Endodermal cell (in vitro differentiated cells): ENCODE measurements around the gene OCA2. TPM values are rescaled to one million over a fixed set of nuclear protein-coding genes. Genes with fewer than 3 reads are reported as not detected.

Experiments
- DNase-seq: peaks from one replicate; pipeline ENCODE4 v3.0.0-alpha.2; 2017
- H3K27ac ChIP-seq: 2 replicates; pipeline ENCODE4 v1.5.1; 2013; ENCODE audit warnings: mild to moderate bottlenecking, low read depth, low read length, moderate library complexity
- H3K27me3 ChIP-seq: 2 replicates; pipeline ENCODE4 v1.6.1; 2013; ENCODE audit warnings: mild to moderate bottlenecking, low read length, moderate library complexity; ENCODE audit not compliant: insufficient read depth, control insufficient read depth, poor library complexity, severe bottlenecking
- H3K36me3 ChIP-seq: 2 replicates; pipeline ENCODE4 v1.7.0; 2013; ENCODE audit warnings: mild to moderate bottlenecking, low read length, moderate library complexity; ENCODE audit not compliant: control insufficient read depth, insufficient read depth
- H3K4me1 ChIP-seq: one replicate; pipeline ENCODE4 v1.7.0; 2013; ENCODE audit warnings: low read length; ENCODE audit not compliant: control insufficient read depth, insufficient read depth
- H3K4me3 ChIP-seq: 2 replicates; pipeline ENCODE4 v1.5.1; 2013; ENCODE audit warnings: mild to moderate bottlenecking, low read length, moderate library complexity
- H3K9ac ChIP-seq: 2 replicates; pipeline ENCODE4 v1.6.1; 2013; ENCODE audit warnings: mild to moderate bottlenecking, low read length, moderate library complexity; ENCODE audit not compliant: poor library complexity, severe bottlenecking; ENCODE audit errors: extremely low read depth
- H3K9me3 ChIP-seq: 2 replicates; pipeline ENCODE4 v1.6.1; 2013; ENCODE audit warnings: mild to moderate bottlenecking, low read length, moderate library complexity; ENCODE audit not compliant: control insufficient read depth
- H3K27ac Mint-ChIP-seq: 2 replicates; pipeline ENCODE4 v1.8.0; 2020; ENCODE audit warnings: mixed read lengths
- H3K27me3 Mint-ChIP-seq: 2 replicates; pipeline ENCODE4 v1.8.0; 2021; ENCODE audit warnings: mild to moderate bottlenecking, mixed read lengths; ENCODE audit not compliant: insufficient read depth
- H3K36me3 Mint-ChIP-seq: 2 replicates; pipeline ENCODE4 v1.8.0; 2020; ENCODE audit warnings: low read depth, mixed read lengths
- H3K4me1 Mint-ChIP-seq: 2 replicates; pipeline ENCODE4 v1.8.0; 2020; ENCODE audit warnings: mixed read lengths
- H3K4me3 Mint-ChIP-seq: 2 replicates; pipeline ENCODE4 v1.8.0; 2020; ENCODE audit warnings: mild to moderate bottlenecking, moderate library complexity, mixed read lengths
- H3K9me3 Mint-ChIP-seq: 2 replicates; pipeline ENCODE4 v1.8.0; 2020; ENCODE audit warnings: mild to moderate bottlenecking, mixed read lengths
- whole genome bisulfite sequencing, 2 experiments: methylation state at CpG; one replicate each; pipeline versions ENCODE4 v1.1.5 to v1.1.7; 2013; ENCODE audit warnings: missing lambda C conversion rate in 2 of 2, mixed read lengths in 1 of 2; ENCODE audit not compliant: insufficient coverage in 1 of 2, insufficient read length in 1 of 2; 5-methylcytosine and 5-hydroxymethylcytosine counted together
- total RNA-seq, 2 donors: library from RNA; stranded (reverse); fragmentation: NEBNext Ultra II Directional in 1 of 2; extraction: Animal tissue kit (Norgen Biotek cat#: 25700) in 1 of 2; gene quantifications; 2 replicates in 1 of 2; 3 replicates in 1 of 2; pipeline ENCODE4 v1.2.1, GENCODE V29; 2021
- TF ChIP-seq, protein P1 (sequence below): fragments of 200-600 bp; sonication (generic); conservative IDR thresholded peaks from 2 replicates; pipeline ENCODE4 v1.5.0; 2021; ENCODE audit warnings: antibody characterized with exemption, mild to moderate bottlenecking

Gene OCA2
- total RNA-seq, 2 donors from 2014 or later = 0.29 to 0.84 TPM

DNA sequence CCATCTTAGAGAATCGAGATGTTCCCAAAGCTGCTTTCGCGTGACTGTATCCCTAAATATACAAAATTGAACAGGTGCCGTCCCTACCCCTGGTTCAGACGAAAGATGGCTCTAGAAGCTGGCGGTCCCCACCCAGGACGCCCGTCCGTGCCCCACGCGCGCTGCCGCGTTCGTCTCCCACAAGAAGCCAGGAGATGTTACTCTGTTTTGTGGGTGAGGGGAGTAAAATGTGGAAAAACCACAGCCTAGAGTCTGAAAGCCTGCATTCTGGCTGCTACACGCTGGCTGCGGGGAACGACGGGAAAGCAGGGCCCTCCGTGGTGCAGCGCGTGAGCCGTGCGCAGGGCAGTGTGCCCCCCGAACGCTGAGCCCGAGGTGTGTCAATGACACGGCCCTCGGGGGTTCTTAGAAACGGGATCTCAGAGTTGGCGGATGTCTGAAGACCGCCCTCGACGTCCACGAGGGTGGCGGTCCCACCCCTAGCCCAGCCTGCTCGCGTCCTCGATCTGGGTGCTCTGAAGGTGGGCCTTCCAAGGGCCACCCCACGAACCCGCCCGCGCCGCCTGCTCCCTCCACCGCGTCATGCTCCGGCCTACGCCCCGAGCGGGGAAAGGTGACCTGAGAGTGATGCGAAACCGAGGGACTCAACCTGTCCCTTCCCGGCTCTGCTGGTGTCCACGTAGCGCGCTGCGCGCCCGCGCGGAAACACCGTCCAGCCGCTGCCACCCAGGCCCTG, 95.6 kb downstream of the OCA2 start:
- Histone ChIP-seq H3K36me3 (no peaks in the 10 kb centered on the region), H3K27me3 (no peaks in the 10 kb centered on the region), H3K4me3 (no peak overlapping the region), H3K9ac (no peak overlapping the region), H3K9me3 (no peaks in the 10 kb centered on the region), H3K27ac (no peak overlapping the region), H3K4me1 (no peaks in the 10 kb centered on the region)
- WGBS, 2 experiments = 97 to 98% methylated on average over 40 to 63 of the region's 63 CpGs
- no peaks in the 10 kb centered on the region for H3K27me3 Mint-ChIP-seq
- DNase-seq = no peak
- no peak overlapping the region for H3K4me3 Mint-ChIP-seq
- H3K4me1 Mint-ChIP-seq = no peaks in the 10 kb centered on the region
- H3K36me3 Mint-ChIP-seq = no peaks in the 10 kb centered on the region
- TF ChIP-seq, protein P1, sequence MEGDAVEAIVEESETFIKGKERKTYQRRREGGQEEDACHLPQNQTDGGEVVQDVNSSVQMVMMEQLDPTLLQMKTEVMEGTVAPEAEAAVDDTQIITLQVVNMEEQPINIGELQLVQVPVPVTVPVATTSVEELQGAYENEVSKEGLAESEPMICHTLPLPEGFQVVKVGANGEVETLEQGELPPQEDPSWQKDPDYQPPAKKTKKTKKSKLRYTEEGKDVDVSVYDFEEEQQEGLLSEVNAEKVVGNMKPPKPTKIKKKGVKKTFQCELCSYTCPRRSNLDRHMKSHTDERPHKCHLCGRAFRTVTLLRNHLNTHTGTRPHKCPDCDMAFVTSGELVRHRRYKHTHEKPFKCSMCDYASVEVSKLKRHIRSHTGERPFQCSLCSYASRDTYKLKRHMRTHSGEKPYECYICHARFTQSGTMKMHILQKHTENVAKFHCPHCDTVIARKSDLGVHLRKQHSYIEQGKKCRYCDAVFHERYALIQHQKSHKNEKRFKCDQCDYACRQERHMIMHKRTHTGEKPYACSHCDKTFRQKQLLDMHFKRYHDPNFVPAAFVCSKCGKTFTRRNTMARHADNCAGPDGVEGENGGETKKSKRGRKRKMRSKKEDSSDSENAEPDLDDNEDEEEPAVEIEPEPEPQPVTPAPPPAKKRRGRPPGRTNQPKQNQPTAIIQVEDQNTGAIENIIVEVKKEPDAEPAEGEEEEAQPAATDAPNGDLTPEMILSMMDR = no peak
- H3K9me3 Mint-ChIP-seq = no peaks in the 10 kb centered on the region
- no peak overlapping the region for H3K27ac Mint-ChIP-seq

- H3K4me3 ChIP-seq = no peak overlapping the region
- Mint-ChIP-seq H3K4me3 (no peak overlapping the region), H3K27ac (no peak overlapping the region), H3K27me3 (no peaks in the 10 kb centered on the region), H3K36me3 (no peaks in the 10 kb centered on the region), H3K9me3 (no peaks in the 10 kb centered on the region), H3K4me1 (no peaks in the 10 kb centered on the region)
- DNase-seq = no peak
- no peaks in the 10 kb centered on the region for H3K36me3 ChIP-seq
- H3K27ac ChIP-seq = no peak overlapping the region
- H3K9me3 ChIP-seq = no peaks in the 10 kb centered on the region
- TF ChIP-seq, protein P1 = no peak
- no peak overlapping the region for H3K9ac ChIP-seq
- H3K4me1 ChIP-seq = no peaks in the 10 kb centered on the region
- no peaks in the 10 kb centered on the region for H3K27me3 ChIP-seq
- WGBS, 2 experiments = 92 to 96% methylated on average over 9 to 10 of the region's 10 CpGs
Measured at GRCh38 chr15:28002867-28003266, 96.2 kb downstream of the OCA2 start.

DNA sequence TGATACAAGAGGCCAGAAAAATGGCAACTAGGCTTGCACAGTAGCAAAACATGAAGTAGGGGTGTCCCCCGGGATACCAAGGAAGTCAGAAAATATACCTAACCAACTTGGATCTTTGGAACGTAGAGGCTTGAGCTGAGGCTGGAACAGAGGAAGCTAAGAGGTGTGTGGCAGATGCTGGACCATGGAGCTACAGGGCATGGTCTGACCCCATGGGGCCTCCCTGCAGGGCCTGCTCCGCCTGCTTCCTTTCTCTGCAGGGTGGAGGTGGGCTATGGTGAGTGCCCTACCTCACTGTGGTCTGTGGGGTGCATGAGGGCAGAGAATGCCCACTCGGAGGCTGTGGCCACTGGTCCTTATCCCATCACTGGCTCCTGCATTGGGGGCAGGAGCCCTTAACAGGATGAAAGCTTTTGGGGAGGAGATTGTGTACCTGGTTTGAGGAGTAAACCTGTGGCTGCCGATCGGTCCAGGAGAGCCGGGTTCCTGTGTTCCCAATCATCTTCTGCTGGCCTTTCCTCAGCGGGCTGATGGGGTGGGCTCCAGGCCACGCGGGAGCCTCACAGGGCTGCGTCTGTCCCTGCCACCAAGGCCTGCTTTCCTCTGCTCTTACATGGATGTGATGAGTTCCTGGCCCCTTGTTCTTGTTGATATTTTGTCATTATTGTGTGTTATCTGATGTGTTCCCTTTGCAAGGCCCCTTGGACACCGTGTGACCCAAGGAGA, 96.8 kb downstream of the OCA2 start:
- Mint-ChIP-seq H3K36me3 (no peaks in the 10 kb centered on the region), H3K27ac (no peak overlapping the region), H3K9me3 (no peaks in the 10 kb centered on the region), H3K4me1 (no peaks in the 10 kb centered on the region), H3K27me3 (no peaks in the 10 kb centered on the region), H3K4me3 (no peak overlapping the region)
- Histone ChIP-seq H3K27me3 (no peaks in the 10 kb centered on the region), H3K27ac (no peak overlapping the region), H3K4me3 (no peak overlapping the region), H3K9ac (no peak overlapping the region), H3K36me3 (no peaks in the 10 kb centered on the region), H3K4me1 (no peaks in the 10 kb centered on the region), H3K9me3 (no peaks in the 10 kb centered on the region)
- TF ChIP-seq, protein P1 = no peak
- DNase-seq = no peak
- 91 to 97% methylated on average over 5 to 12 of the region's 12 CpGs for WGBS, 2 experiments
